ENCODE data around the gene MFSD6. TPM values are rescaled to one million over a fixed set of nuclear protein-coding genes. Genes with fewer than 3 reads are reported as not detected.
A peak's percentile ranks its signal among the peaks of the same experiment; 100 is the strongest.

The MFSD6 gene
- total RNA-seq, 4 donors from 2014 or later = 76.3 to 99.1 (median 83.0) TPM

DNA sequence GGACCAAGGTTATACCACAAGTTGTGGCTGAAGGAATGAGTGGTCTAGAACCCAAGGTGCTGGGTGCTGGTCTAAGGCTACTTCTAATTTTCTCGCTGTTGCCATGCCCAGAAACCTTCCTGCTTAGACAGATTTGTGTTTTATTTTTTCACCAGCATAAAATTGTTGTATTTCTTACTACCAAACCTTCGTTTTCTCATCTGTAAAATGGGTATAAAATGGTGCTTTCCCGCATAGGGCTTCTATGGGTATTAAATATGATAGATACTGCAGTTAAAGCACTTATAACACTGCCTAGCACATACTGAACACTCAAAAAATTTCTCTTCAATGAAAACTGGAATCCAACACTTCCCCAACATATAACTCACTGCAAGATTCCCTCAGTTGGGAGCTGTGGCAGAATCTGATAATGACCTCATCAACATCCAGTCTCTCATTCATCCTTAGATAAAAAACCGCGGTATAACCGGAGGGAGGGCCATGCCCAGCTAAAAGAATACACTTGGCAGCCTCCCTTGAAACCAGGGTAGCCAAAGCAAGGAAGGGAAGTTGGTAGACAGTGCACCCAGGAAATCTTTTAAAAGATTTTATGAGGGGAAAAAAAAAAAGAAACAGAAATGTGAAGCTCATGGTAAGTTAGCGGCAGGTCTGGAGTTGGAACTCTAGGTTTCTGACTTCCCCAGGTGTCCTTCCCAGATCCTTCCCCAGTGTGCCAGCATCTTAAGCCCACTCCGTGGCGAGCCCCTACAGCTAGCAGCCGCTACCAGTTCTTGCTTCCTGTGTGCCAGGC is 125.2 kb downstream of the MFSD6 start:
- H3K27ac ChIP-seq = peak overlapping the region; percentile 93 to 98 (median 98)
- no peaks in the 10 kb centered on the region for H3K9me3 ChIP-seq
- H3K4me1 ChIP-seq = peaks cover 0 to 31% (median 19%) of the 10 kb centered on the region in 4 donors
- no peak for TF ChIP-seq POLR2A (IDR thresholded peaks at IDR 0.05)
- no peak for TF ChIP-seq EP300 (IDR thresholded peaks at IDR 0.05; ENCODE audit: low read depth)
- TF ChIP-seq, protein P1, sequence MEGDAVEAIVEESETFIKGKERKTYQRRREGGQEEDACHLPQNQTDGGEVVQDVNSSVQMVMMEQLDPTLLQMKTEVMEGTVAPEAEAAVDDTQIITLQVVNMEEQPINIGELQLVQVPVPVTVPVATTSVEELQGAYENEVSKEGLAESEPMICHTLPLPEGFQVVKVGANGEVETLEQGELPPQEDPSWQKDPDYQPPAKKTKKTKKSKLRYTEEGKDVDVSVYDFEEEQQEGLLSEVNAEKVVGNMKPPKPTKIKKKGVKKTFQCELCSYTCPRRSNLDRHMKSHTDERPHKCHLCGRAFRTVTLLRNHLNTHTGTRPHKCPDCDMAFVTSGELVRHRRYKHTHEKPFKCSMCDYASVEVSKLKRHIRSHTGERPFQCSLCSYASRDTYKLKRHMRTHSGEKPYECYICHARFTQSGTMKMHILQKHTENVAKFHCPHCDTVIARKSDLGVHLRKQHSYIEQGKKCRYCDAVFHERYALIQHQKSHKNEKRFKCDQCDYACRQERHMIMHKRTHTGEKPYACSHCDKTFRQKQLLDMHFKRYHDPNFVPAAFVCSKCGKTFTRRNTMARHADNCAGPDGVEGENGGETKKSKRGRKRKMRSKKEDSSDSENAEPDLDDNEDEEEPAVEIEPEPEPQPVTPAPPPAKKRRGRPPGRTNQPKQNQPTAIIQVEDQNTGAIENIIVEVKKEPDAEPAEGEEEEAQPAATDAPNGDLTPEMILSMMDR (IDR thresholded peaks at IDR 0.05) = no peak
- H3K36me3 ChIP-seq = no peaks in the 10 kb centered on the region
- 45 to 58% methylated on average over 8 to 10 of the region's 10 CpGs for WGBS, 2 donors (ENCODE audit: low coverage in 1 of 2)
- intact Hi-C loops (cut with DNase I; ENCODE audit: low total_unique reads) = loop anchor here (5.0 kb wide), 1 partner anchor 114 kb away; the partner anchor contains the start of gene NAB1
- no peaks in the 10 kb centered on the region for H3K27me3 ChIP-seq
- peak; percentile 35 for DNase-seq
- in situ Hi-C loops (cut with MboI; ENCODE audit: low pct_ligation_motif_present in 1 of 4, low pct_unique_long_range_greater_than_20kb in 1 of 4, low sequenced_read_pairs in 3 of 4) = loop anchor here in 1 of 4 donors (25.0 kb wide), 1 partner anchor 104 kb away; the partner anchor contains the start of gene NAB1
- H3K4me3 ChIP-seq = peak overlapping the region; percentile 45 to 91 (median 80)

DNA sequence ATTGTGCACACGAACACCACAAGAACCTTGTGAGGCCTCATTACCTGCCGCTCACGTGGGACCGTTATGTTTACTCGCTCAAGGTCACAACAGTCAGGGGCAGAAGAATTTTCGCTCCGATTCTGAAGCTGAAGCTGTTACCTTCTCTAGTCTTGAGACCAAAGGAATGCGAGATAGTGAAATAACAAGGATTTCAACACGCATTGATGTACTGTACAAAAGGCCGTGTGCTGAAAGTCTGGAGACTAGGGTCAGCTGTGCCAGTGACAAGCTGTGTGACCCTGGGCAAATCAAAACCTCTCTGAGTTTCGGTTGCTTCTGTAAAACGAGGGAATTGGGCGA is 125.8 kb downstream of the MFSD6 start:
- peak overlapping the region; percentile 93 to 98 (median 98) for H3K27ac ChIP-seq
- H3K9me3 ChIP-seq = peaks cover under 1 to 1% of the 10 kb centered on the region in 2 donors
- no peaks in the 10 kb centered on the region for H3K27me3 ChIP-seq
- H3K36me3 ChIP-seq = no peaks in the 10 kb centered on the region
- H3K4me3 ChIP-seq = peak overlapping the region; percentile 45 to 91 (median 80)
- in situ Hi-C loops (cut with MboI; ENCODE audit: low pct_ligation_motif_present in 1 of 4, low pct_unique_long_range_greater_than_20kb in 1 of 4, low sequenced_read_pairs in 3 of 4) = loop anchor here in 1 of 4 donors (25.0 kb wide), 1 partner anchor 103 kb away; the partner anchor contains the start of gene NAB1
- no peak for TF ChIP-seq POLR2AphosphoS5 (IDR thresholded peaks at IDR 0.05)
- TF ChIP-seq, protein P1 (IDR thresholded peaks at IDR 0.05) = no peak
- no peak for TF ChIP-seq EP300 (IDR thresholded peaks at IDR 0.05; ENCODE audit: low read depth)
- TF ChIP-seq POLR2A (IDR thresholded peaks at IDR 0.05) = no peak
- intact Hi-C loops (cut with DNase I; ENCODE audit: low total_unique reads) = loop anchor here (5.0 kb wide), 1 partner anchor 113 kb away; the partner anchor contains the start of gene NAB1
- H3K4me1 ChIP-seq = peaks cover 0 to 31% (median 19%) of the 10 kb centered on the region in 4 donors
- DNase-seq = no peak
- WGBS, 2 donors (ENCODE audit: low coverage in 1 of 2) = 6% methylated on average over 13 of the region's 13 CpGs; no CpG with 5 or more reads in 1 of the 2 donors

DNA sequence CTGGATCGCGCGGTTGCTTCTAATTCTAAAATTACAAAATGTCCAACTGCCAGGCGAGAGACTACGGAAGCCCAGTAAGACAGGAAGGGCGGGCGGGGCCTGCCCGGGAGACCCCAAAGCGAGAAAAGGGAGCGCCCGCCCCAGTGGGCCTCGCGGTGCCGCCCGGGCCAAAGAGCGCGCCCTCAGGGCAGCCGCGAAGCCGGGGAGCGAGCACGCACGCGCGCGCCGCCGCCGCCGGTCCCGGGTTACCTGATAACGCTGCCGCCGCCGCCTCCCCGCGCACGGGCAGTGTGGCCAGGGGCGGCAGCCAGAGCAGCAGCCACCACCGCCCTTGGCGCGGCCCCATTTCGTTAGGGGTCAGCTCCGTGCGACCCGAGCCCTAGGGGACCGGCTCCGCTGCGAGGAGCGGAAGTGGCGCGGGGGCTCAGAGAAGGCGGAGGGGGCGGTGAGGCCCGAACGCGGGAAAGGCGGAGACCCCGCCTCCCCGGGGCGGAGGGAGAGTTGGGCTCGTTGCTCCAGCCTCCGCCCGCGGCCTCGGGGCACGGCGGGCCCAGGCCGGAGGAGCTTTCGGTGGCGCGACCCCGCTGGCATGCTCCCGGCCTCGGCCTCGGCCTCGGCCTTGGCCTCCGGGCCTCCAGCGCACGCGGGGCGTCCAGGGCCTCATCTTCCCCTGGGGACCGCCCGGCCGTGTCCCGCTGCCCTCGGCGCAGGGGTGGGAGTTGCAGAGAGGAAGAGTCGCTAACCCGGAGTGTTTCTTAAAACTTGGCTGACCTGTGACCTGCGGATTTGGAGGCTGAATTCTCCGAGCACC is 126.4 kb downstream of the MFSD6 start, which contains the start of gene NEMP2:
TSS of gene NEMP2 (minus strand) at position 413 of the 811 bp plus-strand sequence. CDS start at position 346, 67 bp downstream.
- Histone ChIP-seq H3K27ac (peak within 1 kb of the TSS; percentile 93 to 98 (median 98)), H3K27me3 (no peaks in the 10 kb centered on the region), H3K4me1 (peaks cover 0 to 31% (median 19%) of the 10 kb centered on the region in 4 donors), H3K9me3 (peaks cover 6 to 7% of the 10 kb centered on the region in 2 donors), H3K36me3 (no peaks in the 10 kb centered on the region), H3K4me3 (peak within 1 kb of the TSS; percentile 45 to 91 (median 80))
- 1% methylated on average over 66 of the region's 92 CpGs; no CpG with 5 or more reads in 1 of the 2 donors for WGBS, 2 donors (ENCODE audit: low coverage in 1 of 2)
- intact Hi-C loops (cut with DNase I; ENCODE audit: low total_unique reads) (loop anchor here (5.0 kb wide), 1 partner anchor 113 kb away; the partner anchor contains the start of gene NAB1), in situ Hi-C loops (cut with MboI; ENCODE audit: low pct_ligation_motif_present in 1 of 4, low pct_unique_long_range_greater_than_20kb in 1 of 4, low sequenced_read_pairs in 3 of 4) (loop anchor here in 1 of 4 donors (25.0 kb wide), 1 partner anchor 103 kb away; the partner anchor contains the start of gene NAB1)
- DNase-seq = peak; percentile 84
- TF ChIP-seq, protein P1 (IDR thresholded peaks at IDR 0.05) = peak in 3 of 5 experiments; percentile 5 to 29 (median 15)
- no peak for TF ChIP-seq EP300 (IDR thresholded peaks at IDR 0.05; ENCODE audit: low read depth)
- peak; percentile 76 for TF ChIP-seq POLR2A (IDR thresholded peaks at IDR 0.05)
- peak in 2 of 3 donors; percentile 82 to 89 for TF ChIP-seq POLR2AphosphoS5 (IDR thresholded peaks at IDR 0.05)
